ENCODE results near the gene SEMA3B.

Gene SEMA3B

DNA sequence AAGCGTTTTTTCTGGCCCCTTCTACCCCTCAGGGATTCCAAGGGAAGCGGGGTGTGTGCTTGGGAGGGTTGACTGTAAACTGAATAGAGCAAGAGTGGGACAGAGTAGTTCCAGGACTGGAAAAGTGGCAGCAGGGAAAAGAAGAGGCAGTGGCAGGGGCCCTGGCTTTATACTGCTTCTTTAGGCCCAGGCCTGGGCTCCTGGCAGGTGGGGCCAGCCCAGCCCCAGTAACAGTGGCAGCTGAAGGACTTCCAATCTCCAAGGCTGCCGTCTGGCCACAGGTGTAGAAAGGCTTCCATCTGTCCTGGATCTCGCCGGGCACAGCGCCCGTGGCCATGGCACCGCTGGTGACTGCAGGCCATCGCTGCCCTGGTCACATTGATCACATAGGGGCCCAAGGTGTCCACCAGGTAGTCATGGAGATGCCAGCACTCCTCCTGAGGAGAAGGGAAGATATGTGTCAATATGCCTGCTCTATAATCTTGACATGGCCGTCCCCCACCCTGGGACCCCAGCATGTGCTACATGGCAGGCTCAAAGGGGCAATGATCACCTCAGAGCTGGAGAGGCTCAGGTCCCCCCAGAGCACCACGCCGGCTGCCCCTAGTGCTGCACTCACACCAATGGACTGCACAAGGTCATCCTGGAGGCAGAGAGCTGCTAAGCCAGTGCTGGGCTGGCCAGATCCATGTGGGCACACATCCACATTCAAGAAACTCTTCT lies 24.3 kb downstream of the SEMA3B start:
- TF ChIP-seq, protein P1, sequence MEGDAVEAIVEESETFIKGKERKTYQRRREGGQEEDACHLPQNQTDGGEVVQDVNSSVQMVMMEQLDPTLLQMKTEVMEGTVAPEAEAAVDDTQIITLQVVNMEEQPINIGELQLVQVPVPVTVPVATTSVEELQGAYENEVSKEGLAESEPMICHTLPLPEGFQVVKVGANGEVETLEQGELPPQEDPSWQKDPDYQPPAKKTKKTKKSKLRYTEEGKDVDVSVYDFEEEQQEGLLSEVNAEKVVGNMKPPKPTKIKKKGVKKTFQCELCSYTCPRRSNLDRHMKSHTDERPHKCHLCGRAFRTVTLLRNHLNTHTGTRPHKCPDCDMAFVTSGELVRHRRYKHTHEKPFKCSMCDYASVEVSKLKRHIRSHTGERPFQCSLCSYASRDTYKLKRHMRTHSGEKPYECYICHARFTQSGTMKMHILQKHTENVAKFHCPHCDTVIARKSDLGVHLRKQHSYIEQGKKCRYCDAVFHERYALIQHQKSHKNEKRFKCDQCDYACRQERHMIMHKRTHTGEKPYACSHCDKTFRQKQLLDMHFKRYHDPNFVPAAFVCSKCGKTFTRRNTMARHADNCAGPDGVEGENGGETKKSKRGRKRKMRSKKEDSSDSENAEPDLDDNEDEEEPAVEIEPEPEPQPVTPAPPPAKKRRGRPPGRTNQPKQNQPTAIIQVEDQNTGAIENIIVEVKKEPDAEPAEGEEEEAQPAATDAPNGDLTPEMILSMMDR (IDR thresholded peaks at IDR 0.05; ENCODE audit: insufficient read depth, missing control alignments): no peak
- FAIRE-seq: no peak
- DNase-seq (ENCODE audit: insufficient read length, low spot score): no peak

GRCh38 chr3:50294089-50294488 lies 25.1 kb downstream of the SEMA3B start:
- DNase-seq (ENCODE audit: insufficient read length, low spot score): no peak
- TF ChIP-seq, protein P1 (IDR thresholded peaks at IDR 0.05; ENCODE audit: insufficient read depth, missing control alignments): no peak
- no peak for FAIRE-seq

DNA sequence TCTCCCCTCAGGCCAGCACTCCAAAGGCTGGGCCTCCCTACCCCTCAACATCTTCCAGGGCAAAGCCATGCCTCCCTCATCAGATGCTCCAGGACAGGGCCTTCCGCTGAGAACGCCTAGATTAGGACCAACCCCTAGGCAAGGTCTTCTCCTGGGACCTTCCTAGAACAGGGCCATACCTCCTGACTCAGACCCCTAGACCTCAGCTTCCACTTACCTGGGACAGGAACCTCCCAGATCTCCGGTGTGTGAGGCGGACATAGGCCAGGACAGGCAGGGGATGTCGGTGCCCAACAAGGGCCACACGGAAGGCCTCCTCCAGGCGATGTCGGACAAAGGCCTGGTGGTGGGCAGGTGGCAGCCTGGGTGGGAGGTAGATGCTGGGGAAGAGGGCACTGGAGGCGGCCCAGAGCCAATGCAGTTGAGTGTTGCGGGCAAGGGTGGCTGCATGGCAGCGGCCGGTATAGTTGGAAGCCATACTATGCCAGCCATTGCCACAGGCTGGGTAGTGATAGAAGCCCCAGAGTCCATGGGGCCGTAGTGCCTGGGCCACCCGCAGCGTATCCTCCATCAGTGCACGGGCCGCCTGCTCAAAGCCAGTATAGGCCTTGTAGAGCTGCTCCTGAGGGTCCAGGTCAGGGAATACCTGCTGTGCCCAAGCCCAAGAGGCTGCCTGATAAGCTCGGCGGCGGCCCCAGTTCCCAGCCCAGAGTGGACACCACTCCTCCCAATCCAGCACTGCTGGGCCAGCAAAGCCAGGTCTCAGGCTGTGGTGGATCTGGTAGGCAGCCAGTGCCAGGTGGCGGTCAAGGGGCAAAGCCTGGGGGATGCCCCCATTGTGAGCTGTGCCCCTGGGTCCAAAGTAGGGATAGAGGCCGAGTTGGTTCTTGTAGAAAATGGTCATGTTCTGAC lies 25.8 kb downstream of the SEMA3B start:
- TF ChIP-seq, protein P1 (IDR thresholded peaks at IDR 0.05; ENCODE audit: insufficient read depth, missing control alignments): no peak
- FAIRE-seq: no peak

DNA sequence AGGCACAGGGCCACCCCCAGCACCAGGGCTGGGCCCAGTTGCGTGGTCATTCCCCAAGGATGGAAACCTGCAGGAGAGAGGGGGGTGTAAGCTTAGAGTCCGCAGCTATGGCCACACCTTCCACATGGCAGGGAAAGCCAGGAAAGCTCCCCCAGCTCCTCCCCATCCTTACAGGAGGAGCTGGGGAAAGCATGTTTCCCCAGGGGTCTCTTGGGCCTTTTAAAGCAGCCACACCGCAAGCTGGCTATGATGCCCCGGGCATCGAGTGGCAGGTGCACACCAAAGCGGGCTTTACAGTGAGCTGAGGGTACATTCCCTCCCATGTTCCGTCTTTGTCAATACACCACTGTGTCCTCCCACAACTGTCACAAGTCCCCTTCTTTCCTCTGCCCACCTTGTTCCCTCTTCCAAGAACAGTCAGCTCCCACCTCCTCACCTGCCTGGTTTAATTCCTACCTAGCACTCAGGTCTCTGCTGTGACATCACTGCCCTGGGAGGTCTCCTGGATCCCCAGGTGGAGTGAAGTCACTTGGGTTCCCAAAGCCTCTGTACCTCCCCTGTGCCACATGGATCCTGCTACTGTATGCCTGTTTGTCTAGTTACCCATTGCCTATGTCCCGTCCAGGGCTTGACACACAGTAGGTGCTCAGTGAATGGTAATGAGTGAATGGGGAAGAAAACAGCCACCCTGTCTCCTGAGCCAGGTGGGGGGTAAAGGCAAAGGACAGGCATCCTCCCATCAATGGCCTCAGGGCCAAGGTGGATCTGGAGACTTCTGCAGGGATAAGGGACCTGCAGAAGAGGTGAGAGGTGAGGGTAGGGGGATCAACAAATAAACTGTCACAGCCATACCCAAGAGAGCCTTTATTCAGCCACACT lies 26.8 kb downstream of the SEMA3B start:
- DNase-seq (ENCODE audit: insufficient read length, low spot score) (no peak), FAIRE-seq (no peak)
- TF ChIP-seq, protein P1 (IDR thresholded peaks at IDR 0.05; ENCODE audit: insufficient read depth, missing control alignments): no peak

More for the DNA sequence above, 25.8 kb downstream of the SEMA3B start:
- DNase-seq (ENCODE audit: insufficient read length, low spot score): no peak

- DNase-seq (ENCODE audit: insufficient read length, low spot score): no peak
- TF ChIP-seq, protein P1 (IDR thresholded peaks at IDR 0.05; ENCODE audit: insufficient read depth, missing control alignments): no peak
- FAIRE-seq: no peak
Measured at GRCh38 chr3:50296721-50297383, 27.9 kb downstream of the SEMA3B start.

DNA sequence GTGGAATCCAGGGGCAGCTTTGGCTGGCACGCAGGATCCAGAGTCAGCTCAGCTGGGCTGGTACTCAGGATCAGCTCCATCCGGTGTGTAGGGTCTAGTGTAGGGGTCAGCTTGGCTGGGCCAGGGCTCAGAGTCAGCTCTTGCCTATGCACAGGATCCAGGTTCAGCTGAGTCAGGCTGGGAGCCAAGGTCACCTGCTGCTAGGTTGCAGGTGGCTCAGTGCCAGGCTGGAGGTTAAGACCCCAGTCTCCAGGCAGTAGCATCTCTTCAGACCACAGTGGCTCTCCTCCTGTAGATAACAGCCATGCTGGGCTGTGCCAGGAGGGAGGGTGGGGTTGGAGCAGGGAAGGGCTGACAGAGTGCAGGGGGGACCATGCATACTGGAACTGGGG lies 28.4 kb downstream of the SEMA3B start:
- no peak for FAIRE-seq
- DNase-seq (ENCODE audit: insufficient read length, low spot score): no peak
- TF ChIP-seq, protein P1 (IDR thresholded peaks at IDR 0.05; ENCODE audit: insufficient read depth, missing control alignments): no peak

Data from D721Med (cell line).